H9 (cell line): ENCODE results near the gene BLOC1S6. TPM values are rescaled to one million over a fixed set of nuclear protein-coding genes. Genes with fewer than 3 reads are reported as not detected.

Experiments
- DNase-seq: peaks from one replicate; pipeline ENCODE4 v3.0.0-alpha.2; 2017
- H2AFZ ChIP-seq: one replicate; pipeline ENCODE4 v1.6.1; 2013; ENCODE audit warnings: mild to moderate bottlenecking, low read length, control low read depth, moderate library complexity
- H2AK5ac ChIP-seq: 2 replicates; pipeline ENCODE4 v1.6.1; 2013; ENCODE audit warnings: low read length, control low read depth, mixed read lengths; ENCODE audit not compliant: insufficient read length
- H2BK120ac ChIP-seq: one replicate; pipeline ENCODE4 v1.6.1; 2013; ENCODE audit warnings: low read depth, mild to moderate bottlenecking, low read length, control low read depth, inconsistent platforms; ENCODE audit not compliant: poor library complexity, severe bottlenecking
- H2BK12ac ChIP-seq: 2 replicates; pipeline ENCODE4 v1.6.1; 2013; ENCODE audit warnings: low read length, control low read depth, mixed read lengths, low read depth; ENCODE audit not compliant: insufficient read length
- H2BK15ac ChIP-seq: 2 replicates; pipeline ENCODE4 v1.6.1; 2013; ENCODE audit warnings: low read depth, low read length, control low read depth
- H2BK20ac ChIP-seq: one replicate; pipeline ENCODE4 v1.6.1; 2013; ENCODE audit warnings: low read depth, mild to moderate bottlenecking, low read length, control low read depth, inconsistent platforms; ENCODE audit not compliant: poor library complexity, severe bottlenecking
- H2BK5ac ChIP-seq: 2 replicates; pipeline ENCODE4 v1.6.1; 2013; ENCODE audit warnings: low read length, control low read depth, mixed read lengths; ENCODE audit not compliant: insufficient read length
- H3K14ac ChIP-seq: 2 replicates; pipeline ENCODE4 v1.6.1; 2013; ENCODE audit warnings: low read length, control low read depth; ENCODE audit not compliant: insufficient read depth
- H3K18ac ChIP-seq: 2 replicates; pipeline ENCODE4 v1.6.1; 2013; ENCODE audit warnings: low read depth, mild to moderate bottlenecking, mixed read lengths, low read length, control low read depth; ENCODE audit not compliant: insufficient read length
- H3K23ac ChIP-seq: 2 replicates; pipeline ENCODE4 v1.6.1; 2013; ENCODE audit warnings: low read length, control low read depth, mixed read lengths, low read depth; ENCODE audit not compliant: insufficient read length
- H3K23me2 ChIP-seq: 2 replicates; pipeline ENCODE4 v1.6.1; 2013; ENCODE audit warnings: low read depth, mild to moderate bottlenecking, mixed read lengths, low read length, control low read depth; ENCODE audit not compliant: insufficient read length, poor library complexity, severe bottlenecking
- H3K27ac ChIP-seq: 2 replicates; pipeline ENCODE4 v1.5.1; 2013; ENCODE audit warnings: low read length, control low read depth, mixed read lengths, low read depth; ENCODE audit not compliant: insufficient read length
- H3K27me3 ChIP-seq: 2 replicates; pipeline ENCODE4 v1.6.1; 2013; ENCODE audit warnings: low read length, control low read depth, inconsistent platforms; ENCODE audit not compliant: insufficient read depth
- H3K4ac ChIP-seq: 2 replicates; pipeline ENCODE4 v1.6.1; 2013; ENCODE audit warnings: low read depth, mild to moderate bottlenecking, control low read depth, inconsistent platforms, low read length, moderate library complexity
- H3K4me1 ChIP-seq: 2 replicates; pipeline ENCODE4 v1.6.1; 2013; ENCODE audit warnings: low read length, control low read depth, inconsistent platforms; ENCODE audit not compliant: insufficient read depth
- H3K4me2 ChIP-seq: 2 replicates; pipeline ENCODE4 v1.6.1; 2013; ENCODE audit warnings: low read length, control low read depth, mixed read lengths; ENCODE audit not compliant: insufficient read length, insufficient read depth
- H3K56ac ChIP-seq: 2 replicates; pipeline ENCODE4 v1.6.1; 2013; ENCODE audit warnings: low read depth, mild to moderate bottlenecking, mixed read lengths, low read length, control low read depth; ENCODE audit not compliant: insufficient read length
- H3K79me1 ChIP-seq: 2 replicates; pipeline ENCODE4 v1.6.1; 2013; ENCODE audit warnings: low read depth, mild to moderate bottlenecking, moderate library complexity, low read length, control low read depth, inconsistent platforms; ENCODE audit not compliant: insufficient read depth, poor library complexity, severe bottlenecking
- H3K79me2 ChIP-seq: 2 replicates; pipeline ENCODE4 v1.6.1; 2013; ENCODE audit warnings: low read length, control low read depth, inconsistent platforms; ENCODE audit not compliant: insufficient read depth
- H3K9ac ChIP-seq: 2 replicates; pipeline ENCODE4 v1.6.1; 2013; ENCODE audit warnings: low read length, control low read depth, mixed read lengths; ENCODE audit not compliant: insufficient read length; ENCODE audit errors: extremely low read depth
- H3K9me3 ChIP-seq: one replicate; pipeline ENCODE4 v1.6.1; 2013; ENCODE audit warnings: low read depth, low read length, inconsistent platforms; ENCODE audit not compliant: control insufficient read depth
- H3T11ph ChIP-seq: one replicate; pipeline ENCODE4 v1.6.1; 2013; ENCODE audit warnings: mild to moderate bottlenecking, low read length, control low read depth, inconsistent platforms
- H4K20me1 ChIP-seq: one replicate; pipeline ENCODE4 v1.6.1; 2013; ENCODE audit not compliant: control insufficient read depth, insufficient read length, insufficient read depth
- H4K5ac ChIP-seq: 2 replicates; pipeline ENCODE4 v1.6.1; 2013; ENCODE audit warnings: low read depth, mild to moderate bottlenecking, mixed read lengths, low read length, control low read depth; ENCODE audit not compliant: insufficient read length
- H4K8ac ChIP-seq: replicated peaks from 2 replicates; pipeline ENCODE4 v1.6.1; 2013; ENCODE audit warnings: low read length, control low read depth, mixed read lengths, low read depth; ENCODE audit not compliant: insufficient read length
- H4K91ac ChIP-seq: 2 replicates; pipeline ENCODE4 v1.6.1; 2013; ENCODE audit warnings: low read depth, mild to moderate bottlenecking, moderate library complexity, mixed read lengths, low read length, control low read depth; ENCODE audit not compliant: insufficient read length
- H3K27ac Mint-ChIP-seq, 3 experiments: 2 replicates in 2 of 3; 3 replicates in 1 of 3; pipeline ENCODE4 v1.8.0; 2020 to 2021; ENCODE audit warnings: mixed read lengths in 3 of 3, mild to moderate bottlenecking in 1 of 3, moderate library complexity in 1 of 3
- H3K27me3 Mint-ChIP-seq: 2 replicates; pipeline ENCODE4 v1.8.0; 2021; ENCODE audit warnings: low read depth, mild to moderate bottlenecking, moderate library complexity, mixed read lengths
- H3K36me3 Mint-ChIP-seq, 3 experiments: 2 replicates in 2 of 3; 3 replicates in 1 of 3; pipeline ENCODE4 v1.8.0; 2020 to 2021; ENCODE audit warnings: low read depth in 3 of 3, mixed read lengths in 3 of 3; ENCODE audit not compliant: insufficient read depth in 1 of 3
- H3K4me1 Mint-ChIP-seq, 2 experiments: 2 replicates each; pipeline ENCODE4 v1.8.0; 2020; ENCODE audit warnings: mixed read lengths in 2 of 2
- H3K4me3 Mint-ChIP-seq, 2 experiments: 2 replicates in 1 of 2; 3 replicates in 1 of 2; pipeline ENCODE4 v1.8.0; 2020 to 2021; ENCODE audit warnings: mild to moderate bottlenecking in 2 of 2, mixed read lengths in 2 of 2, moderate library complexity in 1 of 2
- H3K9me3 Mint-ChIP-seq, 2 experiments: 2 replicates in 1 of 2; 3 replicates in 1 of 2; pipeline ENCODE4 v1.8.0; 2020; ENCODE audit warnings: mild to moderate bottlenecking in 2 of 2, mixed read lengths in 2 of 2, moderate library complexity in 1 of 2
- CTCF ChIP-seq: fragments of 200-600 bp; sonication (generic); conservative IDR thresholded peaks from 3 replicates; pipeline ENCODE4 v1.8.0; 2021; ENCODE audit warnings: antibody characterized with exemption, mild to moderate bottlenecking
- WGBS: extraction: QIAGEN DNeasy Blood & Tissue Kit; methylation state at CpG from one replicate; pipeline ENCODE4 v1.1.7; 2013; ENCODE audit warnings: missing lambda C conversion rate, low lambda C conversion rate, mixed read lengths; ENCODE audit not compliant: insufficient read length; ENCODE audit errors: extremely low coverage; 5-methylcytosine and 5-hydroxymethylcytosine counted together
- total RNA-seq: library from RNA; stranded (reverse); gene quantifications from 2 replicates; pipeline ENCODE4 v1.2.1, GENCODE V29; 2021

BLOC1S6 gene
- total RNA-seq, 1 experiment from 2014 or later, result 36.9 TPM

GRCh38 chr15:45634432-45635190 is 47.4 kb downstream of the BLOC1S6 start, which contains the start of gene SQOR:
SQOR (plus strand) TSS chr15:45635029; CDS start chr15:45658924, 23,895 bp downstream.
- peaks cover 94% of the 10 kb centered on the region for H3K27me3 Mint-ChIP-seq
- Histone ChIP-seq H3K4ac (no peak within 1 kb of the TSS), H3K4me2 (peak within 1 kb of the TSS; percentile 83), H2AK5ac (no peak within 1 kb of the TSS), H3K23ac (no peak within 1 kb of the TSS), H4K91ac (no peak within 1 kb of the TSS), H2BK20ac (no peak within 1 kb of the TSS), H3T11ph (no peak within 1 kb of the TSS), H4K20me1 (no peaks in the 10 kb centered on the region), H3K79me2 (no peaks in the 10 kb centered on the region), H2BK12ac (no peak within 1 kb of the TSS), H3K4me1 (no peaks in the 10 kb centered on the region), H3K9ac (no peak within 1 kb of the TSS), H2AFZ (no peak within 1 kb of the TSS), H2BK5ac (no peak within 1 kb of the TSS), H3K27ac (no peak within 1 kb of the TSS), H3K56ac (no peak within 1 kb of the TSS), H3K23me2 (peaks cover 11% of the 10 kb centered on the region), H3K27me3 (peaks cover 8% of the 10 kb centered on the region; the same call in 1 of the 2 replicates), H4K8ac (no peak within 1 kb of the TSS), H2BK15ac (no peak within 1 kb of the TSS), H3K9me3 (no peaks in the 10 kb centered on the region), H3K14ac (no peak within 1 kb of the TSS), H4K5ac (no peak within 1 kb of the TSS), H3K79me1 (no peaks in the 10 kb centered on the region), H3K18ac (no peak within 1 kb of the TSS), H2BK120ac (no peak within 1 kb of the TSS)
- no peaks in the 10 kb centered on the region for H3K36me3 Mint-ChIP-seq
- H3K27ac Mint-ChIP-seq, result no peak within 1 kb of the TSS
- peak; percentile 68 for DNase-seq
- TF ChIP-seq CTCF, result no peak
- H3K9me3 Mint-ChIP-seq, result no peaks in the 10 kb centered on the region; a peak in 1 of 5 replicates
- no CpG with 5 or more reads among the region's 53 CpGs for WGBS
- peak within 1 kb of the TSS; percentile 72 to 84 for H3K4me3 Mint-ChIP-seq
- peaks cover 5% of the 10 kb centered on the region in 2 experiments for H3K4me1 Mint-ChIP-seq
